Fibroblast of skin of left quadriceps (primary cell): ENCODE data around the gene FARSA.
A peak's percentile ranks its signal among the peaks of the same experiment; 100 is the strongest.
"Not testable (repeated sequence)": the region's sequence is repeated elsewhere in the genome, so short reads cannot be mapped to it uniquely, and the experiment has no call there.

ENCODE experiments used
- DNase-seq, 2 experiments: peaks; one replicate each; pipeline ENCODE4 v3.0.0-alpha.2; 2013; ENCODE audit warnings: low read depth in 2 of 2

The FARSA gene

DNA sequence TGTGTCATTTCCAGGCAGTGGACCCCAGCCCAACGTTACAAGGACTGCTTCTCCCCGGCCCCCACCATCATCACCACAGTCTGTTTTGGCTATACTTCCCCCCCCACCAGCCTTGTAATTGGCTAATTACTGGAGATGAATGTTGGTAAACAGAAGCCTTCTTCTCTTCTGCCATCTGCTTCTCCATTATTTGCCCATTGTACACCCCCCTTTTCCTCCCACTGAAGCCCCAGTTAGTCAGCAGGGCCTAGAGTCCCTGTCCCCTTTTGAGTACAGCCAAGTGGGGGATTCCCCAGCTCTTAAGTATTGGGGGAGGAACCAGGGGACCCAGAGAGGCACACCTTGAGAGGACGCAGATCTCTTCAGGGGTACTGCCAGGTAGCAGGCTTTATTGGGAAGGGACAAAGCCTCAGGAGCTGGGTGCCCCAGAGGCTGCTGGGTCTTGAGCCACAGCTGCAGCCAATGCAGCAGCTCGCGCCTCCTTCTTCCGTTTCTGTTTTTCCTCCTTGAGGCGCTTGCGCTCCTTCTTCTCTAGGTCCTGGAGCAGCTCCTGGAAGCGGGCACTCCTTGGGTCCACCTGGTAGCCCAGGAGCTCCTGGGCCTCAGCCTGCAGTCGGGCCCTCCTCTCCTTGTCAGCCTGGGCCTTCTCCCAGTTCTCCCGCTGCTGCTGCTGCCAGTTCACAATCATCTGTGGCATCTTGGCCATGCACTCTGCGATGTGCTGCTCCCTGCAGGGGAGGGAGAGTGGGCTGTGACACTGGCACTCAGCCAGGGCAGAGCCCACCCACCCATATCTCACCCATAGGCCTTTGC lies 20.5 kb upstream of the FARSA start:
- DNase-seq = no peak

DNA sequence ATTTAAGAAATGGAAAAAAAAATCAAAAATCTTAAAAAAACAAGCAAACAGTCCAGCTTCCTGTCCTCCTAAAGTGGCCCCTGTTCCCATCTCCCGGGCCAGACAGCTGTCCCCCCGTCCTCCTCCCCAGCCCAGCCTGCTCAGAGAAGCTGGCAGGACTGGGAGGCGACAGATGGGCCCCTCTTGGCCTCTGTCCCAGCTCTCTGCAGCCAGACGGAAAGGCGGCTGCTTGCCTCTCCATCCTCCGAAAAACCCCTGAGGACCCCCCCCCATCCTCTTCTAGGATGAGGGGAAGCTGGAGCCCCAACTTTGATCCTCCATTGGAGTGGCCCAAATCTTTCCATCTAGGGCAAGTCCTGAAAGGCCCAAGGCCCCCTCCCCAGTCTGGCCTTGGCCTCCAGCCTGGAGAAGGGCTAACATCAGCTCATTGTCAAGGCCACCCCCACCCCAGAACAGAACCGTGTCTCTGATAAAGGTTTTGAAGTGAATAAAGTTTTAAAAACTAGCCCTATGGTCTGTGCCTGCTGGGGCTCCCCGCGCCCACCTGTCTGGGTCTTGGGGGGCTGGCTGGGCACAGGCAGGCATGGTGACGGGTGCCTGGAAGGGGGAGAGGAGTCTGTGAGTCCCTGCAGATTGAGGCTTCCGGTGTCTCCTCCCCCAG lies 19.8 kb upstream of the FARSA start:
- DNase-seq = no peak

DNA sequence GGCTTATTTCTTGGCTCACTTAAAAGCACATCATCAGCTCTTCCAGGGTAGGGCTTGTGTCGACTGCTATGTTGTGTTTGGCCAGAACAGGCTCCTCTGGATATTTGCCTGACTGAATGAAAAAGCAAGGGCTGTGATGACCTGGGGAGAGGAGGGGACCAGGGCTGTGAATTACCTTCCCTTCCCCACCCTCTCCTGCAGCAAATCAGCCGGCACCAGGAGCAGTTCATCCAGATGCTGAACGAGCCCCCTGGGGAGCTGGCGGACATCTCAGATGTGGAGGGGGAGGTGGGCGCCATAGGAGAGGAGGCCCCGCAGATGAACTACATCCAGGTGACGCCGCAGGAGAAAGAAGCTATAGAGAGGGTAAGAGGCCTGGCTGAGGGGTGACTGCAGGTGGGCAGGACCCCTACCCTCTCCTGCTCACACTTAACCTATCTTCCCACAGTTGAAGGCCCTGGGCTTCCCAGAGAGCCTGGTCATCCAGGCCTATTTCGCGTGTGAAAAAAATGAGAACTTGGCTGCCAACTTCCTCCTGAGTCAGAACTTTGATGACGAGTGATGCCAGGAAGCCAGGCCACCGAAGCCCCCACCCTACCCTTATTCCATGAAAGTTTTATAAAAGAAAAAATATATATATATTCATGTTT lies 19.1 kb upstream of the FARSA start:
- no peak for DNase-seq

DNA sequence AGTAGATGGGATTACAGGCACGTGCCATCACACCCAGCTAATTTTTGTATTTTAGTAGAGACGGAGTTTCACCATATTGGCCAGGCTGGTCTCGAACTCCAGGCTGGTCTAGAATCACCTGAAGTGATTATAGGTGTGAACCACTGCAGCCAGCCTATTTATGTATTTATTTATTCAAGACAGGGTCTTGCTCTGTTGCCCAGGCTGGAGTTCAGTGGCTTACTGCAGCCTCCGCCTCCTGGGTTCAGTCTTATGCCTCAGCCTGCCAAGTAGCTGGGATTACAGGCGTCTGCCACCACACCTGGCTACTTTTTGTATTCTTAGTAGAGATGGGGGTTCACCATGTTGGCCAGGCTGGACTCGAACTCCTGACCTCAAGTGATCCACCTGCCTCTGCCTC lies 18.5 kb upstream of the FARSA start:
- not testable (repeated sequence) for DNase-seq

DNA sequence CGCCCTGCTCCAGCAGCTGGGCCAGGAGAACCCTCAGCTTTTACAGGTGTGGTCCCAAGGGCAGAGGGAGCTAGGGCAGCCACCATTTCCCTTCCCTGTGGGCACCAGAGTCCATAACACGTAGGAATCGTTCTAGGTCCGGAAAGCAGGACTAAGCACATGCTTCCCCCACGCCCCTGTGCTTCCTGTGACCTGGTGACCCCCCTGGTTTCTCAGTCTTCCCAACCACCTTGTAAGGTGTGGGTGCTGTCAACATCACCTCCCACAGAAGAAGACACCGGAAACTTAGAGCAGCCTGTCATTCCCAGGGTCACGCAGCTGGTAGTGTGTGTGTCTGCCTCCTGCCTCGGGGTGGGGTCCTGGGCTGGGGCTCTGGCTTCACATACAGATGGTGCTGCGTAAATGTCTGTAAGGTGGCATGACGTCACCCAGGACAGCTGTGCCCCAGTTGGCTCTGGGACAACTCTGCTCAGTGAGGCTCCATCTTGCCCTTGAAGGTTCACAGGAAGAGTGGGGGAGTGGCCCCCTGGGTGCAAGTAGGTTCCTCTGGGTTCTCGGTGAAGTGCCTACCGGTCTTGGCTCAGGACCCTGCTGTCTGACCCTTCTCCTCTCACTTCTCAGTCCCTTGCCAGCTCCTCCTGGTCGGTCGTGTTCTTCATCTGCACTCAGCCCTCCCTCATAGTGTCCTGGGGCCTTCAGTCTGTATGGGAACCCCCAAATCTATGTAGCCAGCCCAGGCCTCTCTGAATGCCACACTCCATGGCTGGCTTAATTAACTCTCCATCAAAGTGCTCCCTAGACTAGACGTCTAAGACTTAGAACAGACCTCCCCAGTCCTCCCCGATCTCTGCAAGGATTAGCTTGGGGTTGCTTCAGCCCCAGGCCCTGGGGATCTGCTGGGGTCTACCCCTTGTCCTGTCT lies 16.1 kb upstream of the FARSA start:
- no peak for DNase-seq

DNA sequence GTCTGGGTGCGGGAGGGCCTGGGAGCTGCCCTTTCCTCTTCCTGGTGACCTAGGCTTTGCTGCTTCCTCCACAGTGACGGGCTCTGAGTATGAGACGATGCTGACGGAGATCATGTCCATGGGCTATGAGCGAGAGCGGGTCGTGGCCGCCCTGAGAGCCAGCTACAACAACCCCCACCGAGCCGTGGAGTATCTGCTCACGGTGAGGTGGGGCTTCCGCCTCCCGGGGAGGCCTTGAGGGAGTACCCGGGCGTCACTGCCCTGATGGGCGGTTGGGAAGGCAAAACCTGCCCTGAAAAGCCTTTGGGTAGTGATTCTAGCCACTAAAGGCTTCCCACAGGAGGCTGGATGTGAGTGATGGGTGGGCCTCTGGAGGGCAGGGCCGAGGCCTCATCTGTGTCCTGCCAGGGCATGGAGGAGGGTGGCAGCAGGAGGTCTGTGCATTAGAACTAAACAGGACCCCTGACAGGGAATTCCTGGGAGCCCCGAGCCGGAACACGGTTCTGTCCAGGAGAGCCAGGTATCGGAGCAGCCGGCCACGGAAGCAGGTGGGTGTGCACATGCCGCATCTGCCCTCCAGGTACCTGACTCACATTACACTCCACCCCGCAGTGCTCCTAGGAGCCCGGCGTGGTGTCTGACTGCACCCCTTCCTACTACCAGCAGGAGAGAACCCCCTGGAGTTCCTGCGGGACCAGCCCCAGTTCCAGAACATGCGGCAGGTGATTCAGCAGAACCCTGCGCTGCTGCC lies 15.3 kb upstream of the FARSA start:
- no peak for DNase-seq

DNA sequence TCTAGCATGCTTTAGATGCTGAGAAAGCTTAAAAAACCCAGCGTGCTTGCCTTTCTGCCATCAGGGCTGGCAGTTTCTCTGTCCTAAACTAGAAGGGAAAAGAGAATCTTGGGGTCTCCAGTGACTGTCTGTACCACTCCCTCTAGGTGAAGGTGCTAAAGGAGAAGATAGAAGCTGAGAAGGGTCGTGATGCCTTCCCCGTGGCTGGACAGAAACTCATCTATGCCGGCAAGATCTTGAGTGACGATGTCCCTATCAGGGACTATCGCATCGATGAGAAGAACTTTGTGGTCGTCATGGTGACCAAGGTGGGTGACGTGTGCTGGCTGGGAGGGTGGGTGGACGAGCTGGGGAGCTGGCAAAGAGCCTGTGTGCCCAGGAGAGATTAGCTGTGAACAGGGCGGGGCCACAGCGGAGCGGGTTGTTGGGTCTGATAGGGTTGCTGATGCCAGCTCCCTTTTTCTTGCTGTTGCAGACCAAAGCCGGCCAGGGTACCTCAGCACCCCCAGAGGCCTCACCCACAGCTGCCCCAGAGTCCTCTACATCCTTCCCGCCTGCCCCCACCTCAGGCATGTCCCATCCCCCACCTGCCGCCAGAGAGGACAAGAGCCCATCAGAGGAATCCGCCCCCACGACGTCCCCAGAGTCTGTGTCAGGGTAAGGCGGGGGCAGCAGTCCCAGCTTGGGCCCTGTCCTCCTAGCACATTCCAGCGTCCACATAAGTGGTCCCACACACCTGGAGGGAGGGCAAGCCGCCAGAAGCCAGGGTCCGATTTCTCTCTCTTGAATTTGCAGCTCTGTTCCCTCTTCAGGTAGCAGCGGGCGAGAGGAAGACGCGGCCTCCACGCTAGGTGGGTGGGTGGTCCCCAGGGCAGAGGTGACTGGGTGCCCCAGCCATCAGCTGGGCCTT lies 14.4 kb upstream of the FARSA start:
- no peak for DNase-seq

DNA sequence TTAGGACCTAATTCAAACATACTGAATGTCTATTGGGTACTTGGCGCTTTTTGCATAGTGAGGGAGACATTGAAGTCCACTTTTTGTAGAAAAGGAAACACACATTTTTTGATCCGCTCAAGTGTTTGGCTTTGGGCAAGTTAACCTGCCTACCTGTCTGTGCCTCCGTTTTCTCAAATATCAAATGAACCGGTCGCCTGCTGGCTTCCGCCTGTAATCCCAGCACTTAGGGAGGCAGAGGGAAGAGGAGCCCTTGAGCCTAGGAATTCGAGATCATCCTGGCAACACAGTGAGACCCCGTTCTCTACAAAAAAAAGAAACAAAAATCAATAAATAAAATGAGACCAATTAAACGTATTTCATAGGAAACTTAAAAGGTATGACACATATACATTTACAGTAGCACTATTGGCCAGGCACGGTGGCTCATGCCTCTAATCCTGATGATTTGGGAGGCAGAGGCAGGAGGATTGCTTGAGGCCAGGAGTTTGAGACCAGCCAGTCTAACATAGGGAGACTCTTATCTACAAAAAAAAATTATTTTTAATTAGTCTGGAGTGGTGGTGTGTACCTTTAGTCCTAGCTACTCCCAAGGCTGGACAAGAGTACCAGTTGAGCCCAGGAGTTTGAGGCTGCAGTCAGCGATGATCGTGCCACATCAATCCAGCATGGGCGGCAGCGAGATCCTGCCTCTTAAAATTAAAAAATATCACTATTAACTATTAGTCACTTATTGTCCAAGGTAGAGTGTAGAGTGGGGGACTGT lies 13.4 kb upstream of the FARSA start:
- no peak for DNase-seq

DNA sequence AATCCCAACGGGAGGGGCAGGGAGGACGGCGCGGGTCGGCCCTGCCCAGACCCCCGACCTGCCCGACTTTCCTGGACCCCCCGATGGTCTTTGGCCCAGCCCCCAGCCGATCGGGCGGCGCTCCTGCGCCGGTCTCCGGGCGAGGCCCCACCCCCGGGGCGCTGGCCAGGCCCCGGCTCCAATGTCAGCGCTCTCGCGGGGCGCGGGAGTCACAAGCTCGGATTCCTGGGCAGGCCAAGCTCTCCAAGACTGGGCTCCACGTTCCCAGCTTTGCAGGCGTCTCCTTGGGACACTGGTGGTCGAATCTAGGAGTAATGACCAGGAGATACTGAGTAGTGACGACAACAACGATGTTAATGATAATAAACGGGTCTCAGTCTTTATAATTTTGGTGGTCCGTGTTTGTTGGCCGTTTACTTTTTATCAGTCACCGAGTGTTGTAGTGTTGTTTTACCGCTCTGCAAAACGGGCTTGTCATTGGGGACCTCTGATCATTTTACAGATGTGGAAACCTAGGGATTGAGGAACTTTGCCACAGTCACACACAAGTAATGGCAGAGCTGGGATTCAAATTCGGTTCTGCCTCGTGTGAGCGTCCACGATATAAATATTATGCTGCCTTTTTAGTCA lies 12.7 kb upstream of the FARSA start:
- DNase-seq = no peak

DNA sequence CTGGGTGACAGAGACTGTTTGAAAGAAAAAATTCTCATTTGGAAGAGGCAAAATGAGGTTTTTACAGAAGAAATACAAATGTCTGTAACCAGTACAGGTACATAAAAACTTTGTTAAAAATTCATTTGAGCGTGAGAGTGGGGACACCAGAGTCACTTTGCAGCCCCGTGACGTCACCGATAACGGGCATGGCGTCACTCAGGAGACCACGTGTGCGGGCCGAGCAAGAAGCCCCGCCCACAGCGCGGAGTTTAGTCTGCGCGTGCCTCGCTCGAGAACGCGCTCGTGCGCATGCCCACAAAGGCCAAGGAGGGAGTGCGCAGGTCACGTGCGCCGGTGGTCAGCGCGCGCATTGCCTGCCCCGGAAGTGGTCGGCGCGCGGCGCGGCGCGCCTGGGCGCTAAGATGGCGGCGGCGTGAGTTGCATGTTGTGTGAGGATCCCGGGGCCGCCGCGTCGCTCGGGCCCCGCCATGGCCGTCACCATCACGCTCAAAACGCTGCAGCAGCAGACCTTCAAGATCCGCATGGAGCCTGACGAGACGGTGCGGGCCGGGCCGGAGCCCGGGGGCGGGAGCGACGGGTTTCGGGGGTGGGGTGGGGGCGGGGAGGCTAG lies 12.1 kb upstream of the FARSA start, which contains the start of gene RAD23A:
Gene RAD23A, plus strand, starts transcription at position 384 of the 613 bp plus-strand sequence. Its CDS starts 87 bp downstream, at position 471.
- DNase-seq = peak; percentile 96 to 97

DNA sequence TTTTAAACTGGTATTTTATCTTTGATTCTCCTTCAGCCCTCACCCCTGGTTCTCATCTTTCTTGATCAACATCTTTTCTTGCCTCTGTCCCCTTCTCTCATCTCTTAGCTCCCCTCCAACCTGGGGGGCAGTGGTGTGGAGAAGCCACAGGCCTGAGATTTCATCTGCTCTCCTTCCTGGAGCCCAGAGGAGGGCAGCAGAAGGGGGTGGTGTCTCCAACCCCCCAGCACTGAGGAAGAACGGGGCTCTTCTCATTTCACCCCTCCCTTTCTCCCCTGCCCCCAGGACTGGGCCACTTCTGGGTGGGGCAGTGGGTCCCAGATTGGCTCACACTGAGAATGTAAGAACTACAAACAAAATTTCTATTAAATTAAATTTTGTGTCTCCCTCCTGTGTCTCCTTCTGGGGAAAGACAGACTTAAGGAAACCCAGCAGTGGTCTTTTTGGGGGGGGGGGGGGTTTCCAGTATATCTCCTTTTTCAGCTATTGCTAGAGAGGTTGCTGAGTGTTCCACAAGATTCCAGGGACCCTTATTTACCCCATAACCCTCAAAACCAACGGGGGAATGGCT lies 10.7 kb upstream of the FARSA start:
- DNase-seq = no peak

DNA sequence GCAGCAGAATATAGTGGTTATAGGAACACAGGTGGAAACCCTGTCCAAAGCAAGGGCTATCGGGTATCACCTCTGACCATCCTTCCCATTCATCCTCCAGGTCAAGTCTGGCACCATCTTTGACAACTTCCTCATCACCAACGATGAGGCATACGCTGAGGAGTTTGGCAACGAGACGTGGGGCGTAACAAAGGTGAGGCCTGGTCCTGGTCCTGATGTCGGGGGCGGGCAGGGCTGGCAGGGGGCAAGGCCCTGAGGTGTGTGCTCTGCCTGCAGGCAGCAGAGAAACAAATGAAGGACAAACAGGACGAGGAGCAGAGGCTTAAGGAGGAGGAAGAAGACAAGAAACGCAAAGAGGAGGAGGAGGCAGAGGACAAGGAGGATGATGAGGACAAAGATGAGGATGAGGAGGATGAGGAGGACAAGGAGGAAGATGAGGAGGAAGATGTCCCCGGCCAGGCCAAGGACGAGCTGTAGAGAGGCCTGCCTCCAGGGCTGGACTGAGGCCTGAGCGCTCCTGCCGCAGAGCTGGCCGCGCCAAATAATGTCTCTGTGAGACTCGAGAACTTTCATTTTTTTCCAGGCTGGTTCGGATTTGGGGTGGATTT lies 10.0 kb upstream of the FARSA start:
- DNase-seq = no peak

DNA sequence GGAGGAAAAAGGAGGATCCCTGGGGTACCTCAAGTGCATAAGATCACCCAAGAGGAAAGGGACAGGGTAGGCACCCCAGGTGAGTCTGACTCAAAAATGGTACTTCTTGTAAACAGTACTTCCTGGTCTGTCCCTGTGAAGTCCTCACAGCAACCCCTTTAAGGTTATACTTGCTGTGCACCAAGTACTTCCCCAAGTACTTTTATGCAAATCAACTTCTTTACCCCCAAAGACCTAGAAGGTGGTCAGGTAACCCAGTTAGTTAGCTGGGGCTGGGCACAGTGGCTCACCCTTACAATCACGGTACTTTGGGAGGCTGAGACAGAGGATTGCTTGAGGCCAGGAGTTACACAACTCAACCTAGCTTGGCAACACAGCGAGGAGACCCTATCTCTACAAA lies 7.4 kb upstream of the FARSA start:
- no peak for DNase-seq

DNA sequence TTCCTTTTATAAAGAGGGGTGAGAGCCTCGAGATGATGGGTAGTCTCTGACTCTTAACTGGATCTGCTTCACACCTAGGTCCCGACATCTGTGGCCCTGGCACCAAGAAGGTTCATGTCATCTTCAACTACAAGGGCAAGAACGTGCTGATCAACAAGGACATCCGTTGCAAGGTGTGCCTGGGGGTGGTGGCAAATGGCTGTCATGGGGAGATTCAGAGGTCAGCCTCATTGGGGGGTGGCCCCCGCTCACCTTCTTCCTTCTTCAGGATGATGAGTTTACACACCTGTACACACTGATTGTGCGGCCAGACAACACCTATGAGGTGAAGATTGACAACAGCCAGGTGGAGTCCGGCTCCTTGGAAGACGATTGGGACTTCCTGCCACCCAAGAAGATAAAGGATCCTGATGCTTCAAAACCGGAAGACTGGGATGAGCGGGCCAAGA lies 6.5 kb upstream of the FARSA start:
- no peak for DNase-seq

DNA sequence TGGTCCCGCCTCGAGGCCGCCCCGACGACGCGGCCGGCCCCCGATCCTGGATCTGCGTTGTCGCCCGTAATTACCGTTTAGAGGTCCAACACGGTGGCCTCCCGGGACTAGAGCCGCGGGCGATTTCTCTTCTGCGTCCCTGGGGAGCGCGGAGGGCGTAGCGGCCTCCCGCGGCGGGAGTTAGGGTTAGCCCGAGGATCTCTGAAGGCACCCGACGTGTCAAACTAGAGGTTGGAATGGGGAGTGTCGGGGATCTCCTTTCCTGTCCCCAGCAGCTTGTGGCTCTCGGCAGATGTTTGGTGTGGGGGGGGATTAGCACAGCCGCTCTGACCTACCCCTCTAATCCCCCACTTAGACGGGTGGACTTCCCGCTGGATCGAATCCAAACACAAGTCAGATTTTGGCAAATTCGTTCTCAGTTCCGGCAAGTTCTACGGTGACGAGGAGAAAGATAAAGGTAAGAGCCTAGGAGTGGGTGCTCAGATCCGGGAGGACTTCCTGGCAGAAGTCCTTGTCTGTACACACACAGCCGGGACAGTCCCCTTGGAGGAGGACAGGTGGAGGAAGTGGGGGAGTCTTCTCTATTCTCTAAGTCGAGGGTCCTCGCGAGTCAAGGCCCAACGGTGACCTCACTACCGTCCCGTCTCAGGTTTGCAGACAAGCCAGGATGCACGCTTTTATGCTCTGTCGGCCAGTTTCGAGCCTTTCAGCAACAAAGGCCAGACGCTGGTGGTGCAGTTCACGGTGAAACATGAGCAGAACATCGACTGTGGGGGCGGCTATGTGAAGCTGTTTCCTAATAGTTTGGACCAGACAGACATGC lies 5.5 kb upstream of the FARSA start:
- DNase-seq = no peak
